Loucy (cell line): ENCODE measurements around the gene PRTG.

ENCODE experiments used
- H2AFZ ChIP-seq: fragments of 200-600 bp; sonication (generic); 2 replicates; pipeline ENCODE4 v1.6.0; 2016; ENCODE audit warnings: antibody characterized with exemption, mild to moderate bottlenecking, low read length, moderate library complexity
- H3F3A ChIP-seq: fragments of 200-600 bp; 2 replicates; pipeline ENCODE4 v1.6.0; 2016; ENCODE audit warnings: antibody characterized with exemption, low read depth, mild to moderate bottlenecking
- H3K27me3 ChIP-seq: fragments of 200-600 bp; sonication (generic); 2 replicates; pipeline ENCODE4 v1.6.1; 2014; ENCODE audit warnings: low read length, mild to moderate bottlenecking; ENCODE audit not compliant: insufficient read depth, poor library complexity, severe bottlenecking
- H3K36me3 ChIP-seq: fragments of 200-600 bp; sonication (generic); 2 replicates; pipeline ENCODE4 v1.6.1; 2016; ENCODE audit warnings: low read length; ENCODE audit not compliant: insufficient read depth
- H3K4me1 ChIP-seq: fragments of 200-600 bp; sonication (generic); 2 replicates; pipeline ENCODE4 v1.5.1; 2014; ENCODE audit warnings: low read length, mild to moderate bottlenecking; ENCODE audit not compliant: insufficient read depth, poor library complexity, severe bottlenecking
- H3K4me2 ChIP-seq: fragments of 200-600 bp; sonication (generic); 2 replicates; pipeline ENCODE4 v1.6.0; 2014; ENCODE audit warnings: antibody characterized with exemption, low read length, low read depth, mild to moderate bottlenecking; ENCODE audit not compliant: poor library complexity, severe bottlenecking
- H3K4me3 ChIP-seq: fragments of 200-600 bp; sonication (generic); 2 replicates; pipeline ENCODE4 v1.5.1; 2014; ENCODE audit warnings: low read length, mild to moderate bottlenecking, mixed read lengths; ENCODE audit not compliant: poor library complexity, severe bottlenecking
- H3K79me2 ChIP-seq: fragments of 200-600 bp; sonication (generic); 2 replicates; pipeline ENCODE4 v1.6.1; 2014; ENCODE audit warnings: low read length; ENCODE audit not compliant: insufficient read depth
- H3K9ac ChIP-seq: fragments of 200-600 bp; sonication (generic); 2 replicates; pipeline ENCODE4 v1.6.0; 2014; ENCODE audit warnings: mild to moderate bottlenecking, low read depth, low read length, moderate library complexity; ENCODE audit not compliant: poor library complexity, severe bottlenecking
- H3K9me2 ChIP-seq: fragments of 200-600 bp; sonication (generic); replicated peaks from 2 replicates; pipeline ENCODE4 v1.6.1; 2016; ENCODE audit warnings: low read depth, low read length, mixed read lengths
- H3K9me3 ChIP-seq: fragments of 200-600 bp; sonication (generic); 2 replicates; pipeline ENCODE4 v1.6.1; 2014; ENCODE audit warnings: mild to moderate bottlenecking, antibody characterized with exemption, low read length, low read depth; ENCODE audit not compliant: insufficient read depth
- H4K20me1 ChIP-seq: fragments of 200-600 bp; sonication (generic); 2 replicates; pipeline ENCODE4 v1.6.0; 2014; ENCODE audit warnings: antibody characterized with exemption, low read length, mild to moderate bottlenecking; ENCODE audit not compliant: insufficient read depth, poor library complexity, severe bottlenecking
- CTCF ChIP-seq: fragments of 200-600 bp; sonication (generic); conservative IDR thresholded peaks from 2 replicates; pipeline ENCODE4 v1.5.1; 2014; ENCODE audit warnings: mild to moderate bottlenecking, antibody characterized with exemption, low read length
- EZH2phosphoT487 ChIP-seq: fragments of 200-600 bp; IDR thresholded peaks from 2 replicates; pipeline ENCODE4 v1.6.1; 2018; ENCODE audit warnings: antibody characterized with exemption, mild to moderate bottlenecking, moderate library complexity, borderline replicate concordance

The PRTG gene

GRCh38 chr15:55562601-55563000 is 180.4 kb downstream of the PRTG start:
- Histone ChIP-seq H2AFZ (no peak overlapping the region), H3K9me2 (no peaks in the 10 kb centered on the region), H3K9me3 (no peaks in the 10 kb centered on the region; the same call in 1 of the 2 replicates), H3K4me3 (no peak overlapping the region), H4K20me1 (no peaks in the 10 kb centered on the region), H3K4me1 (peaks cover 5% of the 10 kb centered on the region), H3K79me2 (no peaks in the 10 kb centered on the region), H3F3A (no peaks in the 10 kb centered on the region), H3K4me2 (no peak overlapping the region), H3K9ac (no peak overlapping the region), H3K27me3 (no peaks in the 10 kb centered on the region), H3K36me3 (no peaks in the 10 kb centered on the region)
- no peak for TF ChIP-seq EZH2phosphoT487
- no peak for TF ChIP-seq CTCF
